AG04449 (cell line): ENCODE data around the gene TRMT1L.

ENCODE experiments used
- CTCF ChIA-PET: fragments of 350-600 bp; formaldehyde crosslinking; extraction: SDS; loops from one replicate; lab custom pipeline; 2021; ENCODE audit warnings: antibody characterized with exemption; lab: Yijun Ruan, JAX
- POLR2A ChIA-PET: fragments of 400-600, 350-600 bp; formaldehyde crosslinking; extraction: SDS; loops from one replicate; lab custom pipeline; 2020; ENCODE audit warnings: antibody characterized with exemption, inconsistent platforms; lab: Yijun Ruan, JAX
- DNase-seq: peaks from one replicate; pipeline ENCODE4 v3.0.0-alpha.2; 2010; ENCODE audit warnings: low read depth, low spot score
- H3K4me3 ChIP-seq: 2 replicates; pipeline ENCODE4 v1.5.1; 2011; ENCODE audit warnings: low read depth, mild to moderate bottlenecking, control low read depth, low read length
- TF ChIP-seq, protein P1 (sequence below): IDR thresholded peaks from one replicate; pipeline ENCODE4 v1.5.1; 2011; ENCODE audit warnings: mild to moderate bottlenecking, moderate library complexity, low read length, control low read depth, inconsistent platforms; ENCODE audit not compliant: insufficient read depth; ENCODE audit errors: missing control alignments

Gene TRMT1L

GRCh38 chr1:185162491-185162890, 5.7 kb upstream of the TRMT1L start:
- no peak for DNase-seq
- TF ChIP-seq, protein P1, sequence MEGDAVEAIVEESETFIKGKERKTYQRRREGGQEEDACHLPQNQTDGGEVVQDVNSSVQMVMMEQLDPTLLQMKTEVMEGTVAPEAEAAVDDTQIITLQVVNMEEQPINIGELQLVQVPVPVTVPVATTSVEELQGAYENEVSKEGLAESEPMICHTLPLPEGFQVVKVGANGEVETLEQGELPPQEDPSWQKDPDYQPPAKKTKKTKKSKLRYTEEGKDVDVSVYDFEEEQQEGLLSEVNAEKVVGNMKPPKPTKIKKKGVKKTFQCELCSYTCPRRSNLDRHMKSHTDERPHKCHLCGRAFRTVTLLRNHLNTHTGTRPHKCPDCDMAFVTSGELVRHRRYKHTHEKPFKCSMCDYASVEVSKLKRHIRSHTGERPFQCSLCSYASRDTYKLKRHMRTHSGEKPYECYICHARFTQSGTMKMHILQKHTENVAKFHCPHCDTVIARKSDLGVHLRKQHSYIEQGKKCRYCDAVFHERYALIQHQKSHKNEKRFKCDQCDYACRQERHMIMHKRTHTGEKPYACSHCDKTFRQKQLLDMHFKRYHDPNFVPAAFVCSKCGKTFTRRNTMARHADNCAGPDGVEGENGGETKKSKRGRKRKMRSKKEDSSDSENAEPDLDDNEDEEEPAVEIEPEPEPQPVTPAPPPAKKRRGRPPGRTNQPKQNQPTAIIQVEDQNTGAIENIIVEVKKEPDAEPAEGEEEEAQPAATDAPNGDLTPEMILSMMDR: no peak
- H3K4me3 ChIP-seq: no peak overlapping the region
- ChIA-PET POLR2A (interaction anchor here (0.7 kb wide), 1 partner anchor 30 kb away, joined by 3 read pairs; no protein-coding TSS in a partner anchor), CTCF (interaction anchor here (0.7 to 1.3 kb wide), 3 partner anchors 7 to 180 kb away, joined by 3 to 6 read pairs (median 5); no protein-coding TSS in a partner anchor)

DNA sequence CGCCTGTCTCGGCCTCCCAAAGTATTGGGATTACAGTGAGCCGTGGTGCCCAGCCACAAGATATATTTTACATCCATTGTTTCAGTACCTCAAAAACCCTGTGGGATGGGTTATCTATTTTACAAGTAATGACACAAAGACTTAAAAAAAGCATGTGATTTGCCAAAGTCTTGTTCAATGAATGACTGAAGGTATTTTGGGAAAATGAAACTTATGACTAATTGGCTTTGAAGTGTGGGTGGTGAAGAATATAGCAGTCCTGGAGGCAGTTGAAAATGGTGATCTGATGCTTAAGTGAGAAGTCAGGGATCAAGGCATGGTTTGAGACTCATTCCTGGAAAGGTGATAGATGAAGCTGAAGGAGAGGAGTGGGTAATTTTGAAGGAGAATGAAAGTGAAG, 3.2 kb upstream of the TRMT1L start:
- H3K4me3 ChIP-seq: no peak overlapping the region
- DNase-seq: no peak
- ChIA-PET POLR2A (no interaction called here), CTCF (interaction anchor here (4.2 kb wide), 1 partner anchor 10 kb away, joined by 55 read pairs; no protein-coding TSS in a partner anchor)
- TF ChIP-seq, protein P1: no peak

DNA sequence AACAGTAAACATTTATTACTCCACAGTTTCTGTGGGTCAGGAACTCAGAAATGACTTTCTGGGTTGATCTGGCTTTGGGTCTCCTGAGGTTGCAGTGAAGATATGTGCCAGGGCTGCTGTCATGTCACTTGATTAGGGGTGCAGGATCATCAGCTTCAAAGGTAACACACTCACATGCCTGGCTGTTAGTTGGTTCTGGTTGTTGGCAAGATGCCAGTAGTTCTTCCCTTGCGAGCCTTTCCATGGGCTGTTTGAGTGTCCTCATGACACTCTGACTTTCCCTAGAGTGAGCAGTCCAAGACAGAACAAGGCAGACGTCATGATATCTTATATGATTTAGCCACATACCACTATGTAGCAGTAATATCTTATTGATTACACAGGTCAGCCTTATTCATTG, 2.0 kb upstream of the TRMT1L start:
- CTCF ChIA-PET: interaction anchor here (1.2 to 4.2 kb wide), 2 partner anchors 11 to 522 kb away, joined by 3 to 55 read pairs; no protein-coding TSS in a partner anchor

DNA sequence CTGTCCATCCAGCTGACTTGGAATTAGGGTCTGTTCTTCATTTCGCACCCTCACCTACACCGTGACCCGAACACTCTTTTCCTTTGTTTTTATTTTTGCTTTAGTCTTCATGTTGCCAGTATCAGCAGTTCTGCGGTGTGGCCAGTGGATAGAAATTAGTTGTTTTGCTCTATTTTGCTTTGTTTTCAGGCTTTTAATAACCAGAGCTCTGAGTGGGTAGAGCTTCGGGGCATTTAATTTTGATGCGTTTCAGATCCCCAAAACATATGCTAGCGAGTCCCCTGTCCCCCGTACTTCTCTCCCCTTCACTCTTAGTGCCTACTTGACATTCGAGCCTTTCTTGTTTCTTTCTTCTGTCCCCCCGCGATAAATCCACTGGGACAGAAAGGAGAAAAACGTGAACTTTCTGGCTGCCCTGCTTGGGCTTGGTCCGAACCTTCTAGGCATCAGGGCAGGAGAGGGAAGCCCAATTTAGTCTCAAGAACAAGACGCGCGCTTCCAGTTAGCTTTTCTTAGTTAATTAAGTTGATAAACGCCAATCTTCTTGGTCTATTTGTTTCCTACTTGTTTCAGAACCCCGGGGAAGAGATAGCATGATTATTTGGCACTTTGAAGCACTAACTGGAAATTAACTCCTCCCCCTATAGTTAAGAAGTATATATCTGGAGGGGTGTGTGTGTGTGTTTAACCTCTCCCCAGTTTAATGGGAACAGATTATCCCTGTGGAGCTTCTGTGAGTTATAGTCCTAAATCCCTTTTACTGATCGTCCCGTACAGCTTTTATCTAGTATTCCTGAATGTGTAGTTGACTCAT, 1.1 kb upstream of the TRMT1L start:
- H3K4me3 ChIP-seq: peak overlapping the region; percentile 86
- TF ChIP-seq, protein P1: no peak
- DNase-seq: no peak
- ChIA-PET CTCF (interaction anchor here (1.1 to 4.2 kb wide), 7 partner anchors 12 to 523 kb away, joined by 3 to 55 read pairs (median 4); no protein-coding TSS in a partner anchor), POLR2A (interaction anchor here (0.7 to 1.6 kb wide), 2 partner anchors 11 to 159 kb away, joined by 3 to 5 read pairs; partner anchors contain the start of gene IVNS1ABP)

More for the DNA sequence above, 2.0 kb upstream of the TRMT1L start:
- TF ChIP-seq, protein P1: no peak
- POLR2A ChIA-PET: interaction anchor here (0.6 kb wide), 1 partner anchor 321 kb away, joined by 4 read pairs; no protein-coding TSS in a partner anchor
- H3K4me3 ChIP-seq: no peak overlapping the region
- DNase-seq: no peak

- POLR2A ChIA-PET: no interaction called here
- H3K4me3 ChIP-seq: peak overlapping the region; percentile 89
- CTCF ChIA-PET: interaction anchor here (0.8 to 2.3 kb wide), 3 partner anchors 13 to 514 kb away, joined by 5 to 7 read pairs (median 5); no protein-coding TSS in a partner anchor
- TF ChIP-seq, protein P1: no peak
- DNase-seq: no peak
Measured at GRCh38 chr1:185156288-185156853, 382 bp downstream of the TRMT1L start.
